ENCODE data around the gene DHRS4. TPM values are rescaled to one million over a fixed set of nuclear protein-coding genes. Genes with fewer than 3 reads are reported as not detected.

DHRS4 gene
- total RNA-seq (2012; rRNA removed) = 24.5 and 45.6 TPM in 2 replicates

GRCh38 chr14:23953464-23954278 is at the start of gene DHRS4:
TSS of gene DHRS4 (plus strand) at chr14:23953770. CDS start at chr14:23953789, 19 bp downstream.
- H3K4me1 ChIP-seq (ENCODE audit: control insufficient read depth, insufficient read depth, low read length) = peaks cover 7% of the 10 kb centered on the region
- H3K9me3 ChIP-seq (replicated peaks; ENCODE audit: low read length) = no peaks in the 10 kb centered on the region
- H3K27me3 ChIP-seq (ENCODE audit: control insufficient read depth, insufficient read depth, low read length) = no peaks in the 10 kb centered on the region
- peak within 1 kb of the TSS; percentile 88 for H3K4me2 ChIP-seq (ENCODE audit: low read length)
- peak within 1 kb of the TSS; percentile 96 for H3K9ac ChIP-seq (ENCODE audit: low read depth, low read length)
- no peaks in the 10 kb centered on the region for H3K36me3 ChIP-seq (ENCODE audit: insufficient read depth, low read length)
- H3K4me3 ChIP-seq (ENCODE audit: low read length) = peak within 1 kb of the TSS; percentile 97

- H3K4me3 ChIP-seq (ENCODE audit: low read length) = no peak overlapping the region
- H3K9me3 ChIP-seq (replicated peaks; ENCODE audit: low read length) = no peaks in the 10 kb centered on the region
- H3K9ac ChIP-seq (ENCODE audit: low read depth, low read length) = no peak overlapping the region
- no peaks in the 10 kb centered on the region for H3K4me1 ChIP-seq (ENCODE audit: control insufficient read depth, insufficient read depth, low read length)
- H3K4me2 ChIP-seq (ENCODE audit: low read length) = no peak overlapping the region
- peaks cover 22% of the 10 kb centered on the region for H3K27me3 ChIP-seq (ENCODE audit: control insufficient read depth, insufficient read depth, low read length)
- no peaks in the 10 kb centered on the region for H3K36me3 ChIP-seq (ENCODE audit: insufficient read depth, low read length)
Measured at GRCh38 chr14:23910101-23910875, 43.3 kb upstream of the DHRS4 start.

- Histone ChIP-seq H3K36me3 (ENCODE audit: insufficient read depth, low read length) (no peaks in the 10 kb centered on the region), H3K27me3 (ENCODE audit: control insufficient read depth, insufficient read depth, low read length) (peaks cover 19% of the 10 kb centered on the region), H3K9me3 (replicated peaks; ENCODE audit: low read length) (no peaks in the 10 kb centered on the region), H3K4me2 (ENCODE audit: low read length) (no peak overlapping the region), H3K4me1 (ENCODE audit: control insufficient read depth, insufficient read depth, low read length) (no peaks in the 10 kb centered on the region), H3K4me3 (ENCODE audit: low read length) (no peak overlapping the region), H3K9ac (ENCODE audit: low read depth, low read length) (no peak overlapping the region)
Measured at GRCh38 chr14:23910876-23911210, 42.7 kb upstream of the DHRS4 start.

- no peaks in the 10 kb centered on the region for H3K36me3 ChIP-seq (ENCODE audit: insufficient read depth, low read length)
- H3K4me3 ChIP-seq (ENCODE audit: low read length) = no peak overlapping the region
- H3K9ac ChIP-seq (ENCODE audit: low read depth, low read length) = no peak overlapping the region
- H3K9me3 ChIP-seq (replicated peaks; ENCODE audit: low read length) = no peaks in the 10 kb centered on the region
- H3K4me2 ChIP-seq (ENCODE audit: low read length) = no peak overlapping the region
- H3K27me3 ChIP-seq (ENCODE audit: control insufficient read depth, insufficient read depth, low read length) = peaks cover 29% of the 10 kb centered on the region
- H3K4me1 ChIP-seq (ENCODE audit: control insufficient read depth, insufficient read depth, low read length) = no peaks in the 10 kb centered on the region
Measured at GRCh38 chr14:23915559-23915958, 38.0 kb upstream of the DHRS4 start.

GRCh38 chr14:23916004-23916403 is 37.6 kb upstream of the DHRS4 start:
- Histone ChIP-seq H3K36me3 (ENCODE audit: insufficient read depth, low read length) (no peaks in the 10 kb centered on the region), H3K9ac (ENCODE audit: low read depth, low read length) (no peak overlapping the region), H3K27me3 (ENCODE audit: control insufficient read depth, insufficient read depth, low read length) (peaks cover 29% of the 10 kb centered on the region), H3K9me3 (replicated peaks; ENCODE audit: low read length) (no peaks in the 10 kb centered on the region), H3K4me2 (ENCODE audit: low read length) (no peak overlapping the region), H3K4me3 (ENCODE audit: low read length) (no peak overlapping the region), H3K4me1 (ENCODE audit: control insufficient read depth, insufficient read depth, low read length) (no peaks in the 10 kb centered on the region)

GRCh38 chr14:23916446-23916845 is 37.1 kb upstream of the DHRS4 start:
- no peak overlapping the region for H3K4me2 ChIP-seq (ENCODE audit: low read length)

DNA sequence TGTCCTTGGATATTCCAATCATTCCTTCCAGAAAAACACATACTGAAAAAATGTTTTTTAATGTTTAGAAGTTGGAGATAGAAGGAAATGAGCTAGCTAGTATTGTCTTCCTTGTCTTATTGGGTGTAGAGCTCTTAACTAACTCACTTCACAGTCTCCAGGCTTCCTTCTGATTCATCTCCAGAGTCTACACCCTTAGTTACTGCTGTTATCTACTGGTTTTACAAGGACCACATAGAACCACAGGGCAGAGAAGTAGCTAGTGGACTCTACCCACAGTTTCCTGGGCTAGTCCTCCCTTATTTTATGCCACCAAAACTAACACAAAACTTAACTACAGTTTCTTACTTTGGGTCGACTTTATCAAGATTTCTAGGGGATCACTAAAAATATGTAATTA is 31.0 kb upstream of the DHRS4 start:
- no peak overlapping the region for H3K4me3 ChIP-seq (ENCODE audit: low read length)
- H3K9ac ChIP-seq (ENCODE audit: low read depth, low read length) = no peak overlapping the region
- H3K4me2 ChIP-seq (ENCODE audit: low read length) = no peak overlapping the region
- H3K4me1 ChIP-seq (ENCODE audit: control insufficient read depth, insufficient read depth, low read length) = no peaks in the 10 kb centered on the region
- H3K36me3 ChIP-seq (ENCODE audit: insufficient read depth, low read length) = no peaks in the 10 kb centered on the region
- H3K9me3 ChIP-seq (replicated peaks; ENCODE audit: low read length) = no peaks in the 10 kb centered on the region
- peaks cover 15% of the 10 kb centered on the region for H3K27me3 ChIP-seq (ENCODE audit: control insufficient read depth, insufficient read depth, low read length)

More at GRCh38 chr14:23916446-23916845, 37.1 kb upstream of the DHRS4 start:
- no peaks in the 10 kb centered on the region for H3K36me3 ChIP-seq (ENCODE audit: insufficient read depth, low read length)
- peaks cover 29% of the 10 kb centered on the region for H3K27me3 ChIP-seq (ENCODE audit: control insufficient read depth, insufficient read depth, low read length)
- H3K9me3 ChIP-seq (replicated peaks; ENCODE audit: low read length) = no peaks in the 10 kb centered on the region
- H3K4me3 ChIP-seq (ENCODE audit: low read length) = no peak overlapping the region
- no peak overlapping the region for H3K9ac ChIP-seq (ENCODE audit: low read depth, low read length)
- no peaks in the 10 kb centered on the region for H3K4me1 ChIP-seq (ENCODE audit: control insufficient read depth, insufficient read depth, low read length)

GRCh38 chr14:23925523-23926075 is 28.0 kb upstream of the DHRS4 start:
- peaks cover 19% of the 10 kb centered on the region for H3K27me3 ChIP-seq (ENCODE audit: control insufficient read depth, insufficient read depth, low read length)

DNA sequence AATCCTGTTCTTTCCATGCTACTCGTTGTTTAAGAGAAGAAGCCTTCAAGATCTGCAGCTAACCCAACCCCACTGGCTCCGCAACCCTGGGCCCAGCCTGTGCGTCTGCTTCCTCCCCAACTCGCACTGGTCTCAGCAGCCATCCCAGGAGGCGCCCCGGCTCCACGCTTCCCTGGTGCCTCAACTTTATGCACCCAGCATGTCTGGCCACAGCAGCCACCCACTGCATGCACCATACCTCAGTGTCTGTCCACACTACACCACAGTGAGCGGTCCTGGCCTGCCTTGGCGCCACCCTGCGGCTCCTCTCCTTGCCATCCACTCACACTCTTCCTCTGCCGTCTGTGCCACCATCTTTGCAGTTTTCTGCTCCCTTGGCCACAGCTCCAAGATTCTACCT is 27.0 kb upstream of the DHRS4 start:
- no peak overlapping the region for H3K4me3 ChIP-seq (ENCODE audit: low read length)
- H3K9me3 ChIP-seq (replicated peaks; ENCODE audit: low read length) = no peaks in the 10 kb centered on the region
- peaks cover 19% of the 10 kb centered on the region for H3K27me3 ChIP-seq (ENCODE audit: control insufficient read depth, insufficient read depth, low read length)
- H3K4me2 ChIP-seq (ENCODE audit: low read length) = no peak overlapping the region
- no peaks in the 10 kb centered on the region for H3K36me3 ChIP-seq (ENCODE audit: insufficient read depth, low read length)
- no peaks in the 10 kb centered on the region for H3K4me1 ChIP-seq (ENCODE audit: control insufficient read depth, insufficient read depth, low read length)
- no peak overlapping the region for H3K9ac ChIP-seq (ENCODE audit: low read depth, low read length)

More at GRCh38 chr14:23925523-23926075, 28.0 kb upstream of the DHRS4 start:
- H3K4me3 ChIP-seq (ENCODE audit: low read length) = no peak overlapping the region
- no peaks in the 10 kb centered on the region for H3K36me3 ChIP-seq (ENCODE audit: insufficient read depth, low read length)
- H3K4me2 ChIP-seq (ENCODE audit: low read length) = no peak overlapping the region
- H3K4me1 ChIP-seq (ENCODE audit: control insufficient read depth, insufficient read depth, low read length) = no peaks in the 10 kb centered on the region
- no peaks in the 10 kb centered on the region for H3K9me3 ChIP-seq (replicated peaks; ENCODE audit: low read length)
- no peak overlapping the region for H3K9ac ChIP-seq (ENCODE audit: low read depth, low read length)

- Histone ChIP-seq H3K4me2 (ENCODE audit: low read length) (no peak overlapping the region), H3K4me1 (ENCODE audit: control insufficient read depth, insufficient read depth, low read length) (no peaks in the 10 kb centered on the region), H3K27me3 (ENCODE audit: control insufficient read depth, insufficient read depth, low read length) (peaks cover 17% of the 10 kb centered on the region), H3K36me3 (ENCODE audit: insufficient read depth, low read length) (no peaks in the 10 kb centered on the region), H3K9ac (ENCODE audit: low read depth, low read length) (no peak overlapping the region), H3K9me3 (replicated peaks; ENCODE audit: low read length) (no peaks in the 10 kb centered on the region), H3K4me3 (ENCODE audit: low read length) (no peak overlapping the region)
Measured at GRCh38 chr14:23929136-23929535, 24.4 kb upstream of the DHRS4 start.

DNA sequence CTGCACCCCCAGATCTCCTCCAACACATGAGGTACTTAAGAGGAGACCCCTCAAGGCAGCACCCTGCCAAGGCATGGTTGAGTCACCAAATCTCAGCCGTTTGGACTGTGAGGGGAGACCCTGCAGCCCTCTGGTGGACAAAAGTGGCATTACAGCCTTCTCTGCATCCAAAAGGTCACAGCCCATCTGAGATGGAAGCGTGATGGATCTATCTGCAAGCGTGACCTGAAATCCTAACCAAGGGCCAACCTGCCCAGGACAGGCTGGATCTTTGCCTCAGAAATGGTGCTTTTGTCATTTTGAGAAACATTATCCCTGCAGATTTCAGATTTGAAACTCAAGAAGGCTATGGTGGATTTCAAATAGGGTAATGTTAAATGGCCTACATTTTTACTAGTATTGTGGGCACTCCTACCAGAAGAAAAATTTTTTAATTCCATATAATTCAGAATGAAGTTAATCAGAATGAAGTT is 23.7 kb upstream of the DHRS4 start:
- Histone ChIP-seq H3K9me3 (replicated peaks; ENCODE audit: low read length) (no peaks in the 10 kb centered on the region), H3K4me1 (ENCODE audit: control insufficient read depth, insufficient read depth, low read length) (no peaks in the 10 kb centered on the region), H3K4me2 (ENCODE audit: low read length) (no peak overlapping the region), H3K9ac (ENCODE audit: low read depth, low read length) (no peak overlapping the region), H3K27me3 (ENCODE audit: control insufficient read depth, insufficient read depth, low read length) (peaks cover 17% of the 10 kb centered on the region), H3K36me3 (ENCODE audit: insufficient read depth, low read length) (no peaks in the 10 kb centered on the region), H3K4me3 (ENCODE audit: low read length) (no peak overlapping the region)
